HAP-1 (cell line): ENCODE data around the gene ZFP62.
A peak's percentile ranks its signal among the peaks of the same experiment; 100 is the strongest.

Experiments used
- DNase-seq, 2 experiments: peaks; one replicate each; pipeline ENCODE4 v3.0.0-alpha.2; 2016 to 2020; ENCODE audit warnings: low spot score in 2 of 2
- H3K27me3 ChIP-seq: fragments of 250-450 bp; sonication (Bioruptor Pico); 2 replicates; pipeline ENCODE4 v1.5.1; 2020; ENCODE audit warnings: low read depth, mild to moderate bottlenecking, moderate library complexity
- H3K36me3 ChIP-seq: fragments of 250-450 bp; sonication (Bioruptor Pico); replicated peaks from 2 replicates; pipeline ENCODE4 v1.5.1; 2020; ENCODE audit warnings: mild to moderate bottlenecking
- H3K4me1 ChIP-seq: fragments of 250-450 bp; sonication (Bioruptor Pico); 2 replicates; pipeline ENCODE4 v1.5.1; 2020; ENCODE audit warnings: mild to moderate bottlenecking
- H3K4me3 ChIP-seq: fragments of 250-450 bp; sonication (Bioruptor Pico); 2 replicates; pipeline ENCODE4 v1.5.1; 2020; ENCODE audit warnings: mild to moderate bottlenecking, moderate library complexity
- H3K9me3 ChIP-seq: fragments of 250-450 bp; sonication (Bioruptor Pico); 2 replicates; pipeline ENCODE4 v1.5.1; 2020; ENCODE audit warnings: mild to moderate bottlenecking, moderate library complexity
- in situ Hi-C: fragments of 300-500 bp; cut with MboI; formaldehyde crosslinking; loops from 3 replicates; pipeline ENCODE4 v1.14.3; 2020; ENCODE audit warnings: low sequenced_read_pairs, inconsistent platforms, mixed read lengths

ZFP62 gene

GRCh38 chr5:180807046-180807445 lies 54.0 kb downstream of the ZFP62 start:
- no peak for DNase-seq
- H3K4me1 ChIP-seq: peaks cover 50% of the 10 kb centered on the region
- H3K27me3 ChIP-seq: no peaks in the 10 kb centered on the region
- no peaks in the 10 kb centered on the region; the same call in 1 of the 2 replicates for H3K36me3 ChIP-seq
- H3K4me3 ChIP-seq: no peak overlapping the region
- no peaks in the 10 kb centered on the region for H3K9me3 ChIP-seq
- in situ Hi-C loops: no loop called here

DNA sequence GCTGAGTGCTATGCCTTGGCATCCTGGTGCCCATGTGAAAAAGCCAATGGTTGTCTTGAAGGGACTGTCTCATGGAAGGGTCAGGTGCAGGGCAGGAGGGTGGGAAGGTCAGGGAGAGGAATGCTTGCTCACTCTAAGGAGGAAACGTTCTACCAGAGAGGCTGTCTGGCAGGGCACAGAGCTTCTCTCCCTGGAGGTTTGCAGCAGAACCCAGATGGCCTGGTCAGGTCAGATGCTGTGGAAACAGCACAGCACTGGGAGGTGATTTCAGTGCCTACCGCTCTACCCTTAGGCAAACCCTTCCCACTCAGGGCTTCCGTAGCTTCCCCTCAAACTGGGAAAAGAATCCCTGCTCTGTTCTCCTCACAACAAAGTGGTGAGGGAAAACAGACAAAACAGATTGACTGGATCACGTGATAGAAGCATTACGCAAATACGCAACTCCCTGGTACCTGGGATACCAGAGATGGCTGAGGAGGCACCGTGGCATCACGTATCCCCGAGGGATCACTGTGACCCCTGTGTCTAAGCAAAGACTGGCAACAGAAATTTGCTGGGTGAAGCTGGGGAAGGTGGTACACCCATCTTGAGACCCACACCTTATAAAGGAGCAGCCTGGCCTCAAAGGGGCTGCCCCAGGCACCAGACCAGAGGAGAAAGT lies 54.6 kb downstream of the ZFP62 start:
- Histone ChIP-seq H3K4me1 (peaks cover 55% of the 10 kb centered on the region), H3K36me3 (no peaks in the 10 kb centered on the region; the same call in 1 of the 2 replicates), H3K9me3 (no peaks in the 10 kb centered on the region), H3K4me3 (no peak overlapping the region), H3K27me3 (no peaks in the 10 kb centered on the region)
- DNase-seq: no peak
- in situ Hi-C loops: no loop called here

DNA sequence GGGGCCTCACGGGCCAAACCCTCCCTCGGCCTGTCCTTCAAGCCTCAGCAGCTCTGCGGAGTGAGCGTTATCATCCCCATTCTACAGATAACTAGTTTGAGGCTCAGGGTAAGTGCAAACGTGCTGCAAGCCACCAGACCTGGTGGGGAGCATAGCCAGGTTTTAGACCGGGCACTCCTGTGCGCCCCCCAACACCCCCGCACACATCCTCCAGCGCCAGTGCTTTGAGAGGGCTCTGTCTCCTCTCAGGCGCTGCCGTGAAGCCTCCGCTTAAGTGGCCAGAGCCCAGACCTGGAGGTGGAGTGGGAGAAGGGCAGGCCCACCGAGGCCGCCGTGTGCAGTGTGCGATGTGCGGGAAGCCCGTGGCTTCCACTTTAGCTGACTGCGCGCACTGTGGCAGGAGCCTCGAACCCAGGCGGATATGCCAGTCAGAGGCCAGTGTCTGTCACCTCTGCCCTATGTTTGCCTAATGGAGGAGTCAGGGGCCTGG lies 56.9 kb downstream of the ZFP62 start:
- no peaks in the 10 kb centered on the region for H3K9me3 ChIP-seq
- H3K4me3 ChIP-seq: no peak overlapping the region
- DNase-seq: no peak
- no peaks in the 10 kb centered on the region; the same call in 1 of the 2 replicates for H3K36me3 ChIP-seq
- no peaks in the 10 kb centered on the region for H3K27me3 ChIP-seq
- in situ Hi-C loops: no loop called here
- H3K4me1 ChIP-seq: peaks cover 42% of the 10 kb centered on the region

DNA sequence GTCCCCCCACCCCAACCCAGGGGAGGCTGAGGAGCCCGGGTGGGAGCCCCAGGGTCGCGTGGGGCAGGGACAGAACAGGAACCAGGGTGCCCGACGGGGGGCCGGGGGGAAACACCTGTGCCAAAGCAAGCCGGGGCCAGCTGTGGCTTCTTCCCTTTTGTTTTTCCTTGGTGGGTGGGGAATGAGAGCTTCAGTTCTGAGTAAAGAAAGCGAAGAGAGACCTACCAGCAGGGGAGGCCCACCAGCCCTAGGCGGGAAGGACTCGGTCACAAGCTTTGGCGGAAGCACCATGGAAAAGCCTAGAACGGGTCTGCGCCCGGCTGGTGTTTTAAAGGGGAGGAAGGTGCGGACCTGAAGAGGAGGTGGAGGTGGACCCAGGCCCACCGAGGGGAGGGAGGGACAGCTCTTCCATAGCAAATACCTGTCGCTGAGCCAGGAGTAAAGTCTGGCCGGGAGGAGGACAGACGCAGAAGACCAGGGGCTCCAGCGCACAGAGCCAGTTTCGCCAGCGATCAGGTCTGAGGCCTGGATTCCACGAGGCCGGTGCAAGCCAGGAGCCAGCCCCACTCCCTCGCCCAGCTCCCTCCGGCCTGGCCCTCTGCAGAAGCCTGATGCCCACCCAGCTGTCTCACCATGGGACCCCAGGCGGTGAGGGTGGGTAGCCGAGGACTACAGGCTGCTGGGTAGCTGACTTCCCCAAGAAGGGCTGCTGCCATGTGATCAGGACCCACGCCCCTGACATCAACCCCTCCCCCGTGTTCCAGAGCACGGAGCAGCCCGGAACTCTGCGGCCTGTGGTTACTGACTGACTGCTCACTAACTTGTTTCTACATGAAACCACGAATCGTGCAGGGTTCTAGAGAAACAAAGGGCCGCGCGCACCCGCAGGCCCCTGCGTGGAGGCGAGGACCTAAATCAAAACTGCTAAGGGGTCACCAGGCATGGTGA lies 57.6 kb downstream of the ZFP62 start:
- H3K36me3 ChIP-seq: no peaks in the 10 kb centered on the region; the same call in 1 of the 2 replicates

GRCh38 chr5:180802325-180803180 lies 58.5 kb downstream of the ZFP62 start, which contains the start of gene MGAT1:
Gene MGAT1, minus strand, starts transcription at chr5:180802806. Its CDS starts 9,835 bp downstream, at chr5:180792971.
- H3K36me3 ChIP-seq: no peaks in the 10 kb centered on the region; the same call in 1 of the 2 replicates
- no peaks in the 10 kb centered on the region for H3K27me3 ChIP-seq
- peak; percentile 62 to 89 for DNase-seq
- in situ Hi-C loops: no loop called here
- H3K4me1 ChIP-seq: peaks cover 26% of the 10 kb centered on the region
- H3K9me3 ChIP-seq: no peaks in the 10 kb centered on the region
- H3K4me3 ChIP-seq: peak within 1 kb of the TSS; percentile 92

More for the DNA sequence above, 57.6 kb downstream of the ZFP62 start:
- in situ Hi-C loops: no loop called here
- peaks cover 35% of the 10 kb centered on the region for H3K4me1 ChIP-seq
- H3K27me3 ChIP-seq: no peaks in the 10 kb centered on the region
- DNase-seq: no peak
- H3K4me3 ChIP-seq: peak overlapping the region; percentile 92
- H3K9me3 ChIP-seq: no peaks in the 10 kb centered on the region

- Histone ChIP-seq H3K4me3 (peak overlapping the region; percentile 92), H3K36me3 (no peaks in the 10 kb centered on the region; the same call in 1 of the 2 replicates), H3K9me3 (no peaks in the 10 kb centered on the region), H3K4me1 (peaks cover 24% of the 10 kb centered on the region), H3K27me3 (no peaks in the 10 kb centered on the region)
- in situ Hi-C loops: no loop called here
- no peak for DNase-seq
Measured at GRCh38 chr5:180801596-180802324, 59.3 kb downstream of the ZFP62 start.

DNA sequence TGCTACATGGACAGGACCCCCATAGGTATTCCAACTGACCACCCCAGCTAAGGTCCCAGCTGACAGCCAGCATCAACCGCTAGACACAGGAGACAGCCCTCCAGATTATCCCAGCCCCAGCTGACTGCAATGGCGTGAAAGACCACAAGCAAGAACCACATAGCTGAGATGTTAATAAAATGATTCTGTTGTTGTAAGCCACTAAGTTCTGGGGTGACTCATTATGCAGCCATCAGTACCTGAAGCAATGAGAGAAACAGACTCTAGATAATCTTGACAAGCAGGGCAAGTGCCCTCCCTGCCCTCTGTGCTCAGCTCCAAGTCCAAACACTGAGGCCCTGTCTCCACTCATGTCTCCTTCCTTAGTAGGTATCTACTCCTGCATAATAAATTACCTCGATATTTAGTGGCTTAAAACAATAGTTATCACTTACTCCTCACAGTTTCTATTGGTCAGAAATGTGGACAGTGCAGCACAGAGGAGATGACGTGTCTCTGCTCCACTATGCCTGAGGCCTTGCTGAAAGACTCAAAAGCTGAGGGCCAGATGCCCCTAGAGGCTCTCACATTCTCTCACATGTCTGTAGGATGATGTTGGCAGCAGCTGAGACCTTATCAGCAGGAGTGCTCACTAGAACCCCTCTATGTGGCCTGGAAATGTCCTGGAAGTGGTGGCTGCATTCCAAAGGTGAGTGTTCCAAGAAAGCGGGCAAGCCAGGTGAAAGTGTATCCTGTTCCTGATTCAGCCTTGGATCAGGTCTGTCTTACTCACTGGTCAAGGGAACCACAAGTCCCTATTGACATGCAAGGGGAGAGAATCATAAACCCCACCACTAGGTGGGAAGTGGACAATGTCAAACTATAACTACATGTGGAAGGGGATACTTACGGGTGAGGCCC lies 60.9 kb downstream of the ZFP62 start:
- H3K36me3 ChIP-seq: no peaks in the 10 kb centered on the region; the same call in 1 of the 2 replicates
- no peak for DNase-seq
- no peak overlapping the region for H3K4me3 ChIP-seq
- in situ Hi-C loops: no loop called here
- peaks cover 14% of the 10 kb centered on the region for H3K4me1 ChIP-seq
- H3K9me3 ChIP-seq: no peaks in the 10 kb centered on the region
- no peaks in the 10 kb centered on the region for H3K27me3 ChIP-seq

- Histone ChIP-seq H3K27me3 (no peaks in the 10 kb centered on the region), H3K4me1 (peaks cover 9% of the 10 kb centered on the region), H3K36me3 (no peaks in the 10 kb centered on the region; the same call in 1 of the 2 replicates), H3K4me3 (no peak overlapping the region), H3K9me3 (no peaks in the 10 kb centered on the region)
- in situ Hi-C loops: no loop called here
- DNase-seq: peak in 1 of 2 experiments; percentile 30
Measured at GRCh38 chr5:180799194-180799593, 61.9 kb downstream of the ZFP62 start.

DNA sequence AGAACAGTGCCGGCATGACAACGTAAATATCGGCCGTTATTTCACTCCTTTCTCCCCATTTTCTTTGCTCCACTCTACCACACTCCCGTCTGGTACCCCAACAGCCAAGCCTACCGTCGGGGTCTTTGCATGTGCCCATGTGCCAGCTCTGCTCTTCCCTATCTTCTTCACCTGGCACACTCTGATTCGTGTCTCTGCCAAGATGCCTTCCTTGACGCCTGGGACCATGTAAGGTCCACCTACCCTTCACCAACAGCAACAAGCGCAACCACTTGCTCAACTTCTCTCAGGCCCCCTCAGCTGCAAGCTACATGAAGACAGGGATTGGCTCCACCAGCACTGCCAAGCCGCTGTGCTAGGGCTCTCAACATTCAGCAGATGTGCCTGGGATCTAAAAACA lies 62.9 kb downstream of the ZFP62 start:
- H3K36me3 ChIP-seq: no peaks in the 10 kb centered on the region; the same call in 1 of the 2 replicates
- H3K4me1 ChIP-seq: peaks cover 8% of the 10 kb centered on the region
- no peaks in the 10 kb centered on the region for H3K9me3 ChIP-seq
- H3K27me3 ChIP-seq: no peaks in the 10 kb centered on the region
- H3K4me3 ChIP-seq: no peak overlapping the region
- in situ Hi-C loops: no loop called here
- no peak for DNase-seq
